ENCODE data around the gene TPT1. TPM values are rescaled to one million over a fixed set of nuclear protein-coding genes. Genes with fewer than 3 reads are reported as not detected.
"Not testable (repeated sequence)": the region's sequence is repeated elsewhere in the genome, so short reads cannot be mapped to it uniquely, and the experiment has no call there.

TPT1 gene
- total RNA-seq, 4 donors from 2014 or later: 1,719 to 2,278 (median 1,854) TPM

DNA sequence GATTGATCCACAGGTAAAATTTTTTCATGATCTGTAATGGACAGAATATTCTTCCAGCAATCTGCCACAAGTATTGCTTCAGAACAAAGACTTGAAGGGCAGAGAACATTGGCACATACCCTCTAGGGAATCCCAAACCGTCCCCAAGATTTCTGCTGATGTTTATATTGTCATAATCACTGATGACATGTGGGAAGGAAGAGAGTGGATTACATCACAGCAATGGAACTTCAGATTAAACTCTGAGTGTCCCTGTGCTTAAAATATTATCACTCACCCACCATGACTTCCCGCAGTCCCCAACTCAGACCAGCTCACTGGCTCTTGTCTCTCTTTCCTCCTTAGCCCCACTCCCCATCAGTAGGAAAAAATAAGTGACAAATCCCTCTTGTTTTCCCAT, 8.5 kb upstream of the TPT1 start:
- no peaks in the 10 kb centered on the region for H3K27me3 ChIP-seq
- no peaks in the 10 kb centered on the region for H3K4me1 ChIP-seq
- peaks cover 0 to 76% (median 0%) of the 10 kb centered on the region in 3 donors for H3K36me3 ChIP-seq
- no peak overlapping the region for H3K27ac ChIP-seq
- no peak overlapping the region for H3K4me3 ChIP-seq
- no peak for DNase-seq
- no peaks in the 10 kb centered on the region for H3K9me3 ChIP-seq
- no peak for TF ChIP-seq POLR2A (IDR thresholded peaks at IDR 0.05)
- TF ChIP-seq, protein P1, sequence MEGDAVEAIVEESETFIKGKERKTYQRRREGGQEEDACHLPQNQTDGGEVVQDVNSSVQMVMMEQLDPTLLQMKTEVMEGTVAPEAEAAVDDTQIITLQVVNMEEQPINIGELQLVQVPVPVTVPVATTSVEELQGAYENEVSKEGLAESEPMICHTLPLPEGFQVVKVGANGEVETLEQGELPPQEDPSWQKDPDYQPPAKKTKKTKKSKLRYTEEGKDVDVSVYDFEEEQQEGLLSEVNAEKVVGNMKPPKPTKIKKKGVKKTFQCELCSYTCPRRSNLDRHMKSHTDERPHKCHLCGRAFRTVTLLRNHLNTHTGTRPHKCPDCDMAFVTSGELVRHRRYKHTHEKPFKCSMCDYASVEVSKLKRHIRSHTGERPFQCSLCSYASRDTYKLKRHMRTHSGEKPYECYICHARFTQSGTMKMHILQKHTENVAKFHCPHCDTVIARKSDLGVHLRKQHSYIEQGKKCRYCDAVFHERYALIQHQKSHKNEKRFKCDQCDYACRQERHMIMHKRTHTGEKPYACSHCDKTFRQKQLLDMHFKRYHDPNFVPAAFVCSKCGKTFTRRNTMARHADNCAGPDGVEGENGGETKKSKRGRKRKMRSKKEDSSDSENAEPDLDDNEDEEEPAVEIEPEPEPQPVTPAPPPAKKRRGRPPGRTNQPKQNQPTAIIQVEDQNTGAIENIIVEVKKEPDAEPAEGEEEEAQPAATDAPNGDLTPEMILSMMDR (IDR thresholded peaks at IDR 0.05): no peak

DNA sequence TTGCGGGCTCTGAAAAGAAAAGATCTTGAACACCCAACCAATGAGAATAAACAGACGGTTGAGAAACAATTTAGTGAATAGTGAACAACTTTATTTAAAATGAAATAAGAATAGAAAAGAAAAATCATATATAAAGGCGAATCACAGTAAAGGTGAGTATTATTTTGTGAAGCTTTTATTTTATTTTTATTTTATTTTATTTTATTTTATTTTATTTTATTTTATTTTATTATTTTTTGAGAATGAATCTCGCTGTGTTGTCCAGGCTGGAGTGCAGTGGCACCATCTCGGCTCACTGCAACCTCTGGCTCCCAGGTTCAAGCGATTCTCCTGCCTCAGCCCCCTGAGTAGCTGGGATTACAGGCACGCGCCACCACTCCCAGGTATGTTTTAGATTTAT, 3.1 kb upstream of the TPT1 start:
- not testable (repeated sequence) for H3K9me3 ChIP-seq, H3K4me3 ChIP-seq, H3K27me3 ChIP-seq, H3K27ac ChIP-seq
- Histone ChIP-seq H3K4me1 (peaks cover under 1 to 16% (median 5%) of the 10 kb centered on the region in 4 donors), H3K36me3 (peaks cover 0 to 46% (median 0%) of the 10 kb centered on the region in 3 donors)
- DNase-seq: peak in 1 of 3 donors; percentile 28

DNA sequence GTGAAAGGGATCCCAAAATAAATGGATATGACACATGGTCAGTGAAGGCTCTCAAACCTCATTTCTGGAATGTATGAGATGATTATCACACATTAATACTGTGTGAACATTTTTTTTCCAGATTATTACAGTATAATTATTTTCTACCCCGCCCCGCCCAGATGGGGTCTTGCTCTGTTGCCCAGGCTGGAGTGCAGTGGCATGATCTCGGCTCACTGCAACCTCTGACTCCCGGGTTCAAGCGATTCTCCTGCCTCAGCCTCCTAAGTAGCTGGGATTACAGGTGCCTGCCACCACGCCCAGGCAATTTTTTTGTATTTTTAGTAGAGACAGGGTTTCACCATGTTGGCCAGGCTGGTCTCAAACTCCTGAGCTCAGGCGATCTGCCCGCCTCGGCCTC, 2.1 kb upstream of the TPT1 start:
- DNase-seq, H3K27ac ChIP-seq, H3K27me3 ChIP-seq, H3K4me3 ChIP-seq, H3K9me3 ChIP-seq: not testable (repeated sequence)
- Histone ChIP-seq H3K4me1 (peaks cover 3 to 26% (median 8%) of the 10 kb centered on the region in 4 donors), H3K36me3 (peaks cover 0 to 46% (median 0%) of the 10 kb centered on the region in 3 donors)

DNA sequence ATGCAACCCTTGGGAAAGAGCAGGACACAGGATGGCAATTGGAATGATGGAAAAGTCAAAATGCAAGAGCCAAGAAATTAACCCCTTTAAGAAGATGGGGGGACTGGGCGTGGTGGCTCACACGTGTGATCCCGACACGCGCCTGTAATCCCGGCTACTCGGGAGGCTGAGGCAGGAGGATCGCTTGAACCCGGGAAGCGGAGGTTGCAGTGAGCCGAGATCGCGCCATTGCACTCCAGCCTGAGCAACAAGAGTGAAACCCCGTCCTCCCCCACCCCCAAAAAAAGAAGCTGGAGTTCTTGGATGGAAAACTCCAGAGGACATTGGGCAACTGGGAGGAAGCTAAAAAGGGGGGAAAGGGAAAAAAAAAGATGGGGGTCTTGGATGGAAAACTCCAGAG, 1.7 kb upstream of the TPT1 start:
- not testable (repeated sequence) for H3K27me3 ChIP-seq, DNase-seq, H3K9me3 ChIP-seq
- H3K27ac ChIP-seq: peak overlapping the region in 3 of 4 donors; percentile 99 to 100 (median 99)
- H3K4me1 ChIP-seq: peaks cover 3 to 30% (median 8%) of the 10 kb centered on the region in 4 donors
- peaks cover 0 to 46% (median 0%) of the 10 kb centered on the region in 3 donors for H3K36me3 ChIP-seq
- H3K4me3 ChIP-seq: peak overlapping the region in 2 of 4 donors; percentile 78 to 79

DNA sequence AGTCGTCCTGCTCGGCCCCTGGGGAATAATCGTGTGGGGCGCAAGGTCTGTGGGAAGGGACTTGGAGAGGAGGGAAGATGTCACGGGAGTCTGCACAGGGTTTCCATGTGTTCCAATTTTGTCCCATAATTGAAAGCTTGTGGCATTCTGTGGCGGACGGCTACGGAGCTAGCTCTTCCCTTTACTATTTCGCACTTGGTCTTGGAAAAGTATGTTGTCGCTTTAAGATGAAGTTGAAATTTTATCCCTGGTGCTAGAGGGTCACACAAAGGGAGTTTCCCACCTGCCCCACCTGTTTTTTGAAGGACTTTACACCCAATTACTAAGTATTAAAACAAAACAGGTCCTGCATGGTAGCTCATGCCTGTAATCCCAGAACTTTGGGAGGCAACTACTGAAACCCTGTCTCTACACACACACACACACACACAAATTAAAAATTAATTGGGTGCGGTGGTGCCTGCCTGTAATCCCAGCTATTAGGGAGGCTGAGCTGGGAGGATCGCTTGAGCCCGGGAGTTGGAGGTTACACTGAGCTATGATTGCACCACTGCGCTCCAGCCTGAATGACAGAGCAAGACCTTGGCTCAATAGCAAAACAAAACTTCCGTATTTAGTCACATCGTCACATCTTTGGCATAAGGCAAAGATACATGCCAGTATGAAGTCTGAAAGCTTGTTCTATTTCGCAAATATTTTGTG, 967 bp upstream of the TPT1 start:
- H3K4me1 ChIP-seq: peaks cover 3 to 35% (median 8%) of the 10 kb centered on the region in 4 donors
- no peaks in the 10 kb centered on the region for H3K27me3 ChIP-seq
- DNase-seq: peak in 2 of 3 donors; percentile 64 to 70
- H3K27ac ChIP-seq: peak overlapping the region; percentile 99 to 100 (median 100)
- no peaks in the 10 kb centered on the region for H3K9me3 ChIP-seq
- peak overlapping the region; percentile 66 to 95 (median 78) for H3K4me3 ChIP-seq
- peak; percentile 21 to 81 for TF ChIP-seq POLR2A (IDR thresholded peaks at IDR 0.05)
- TF ChIP-seq, protein P1 (IDR thresholded peaks at IDR 0.05): no peak
- peaks cover 0 to 53% (median 0%) of the 10 kb centered on the region in 3 donors for H3K36me3 ChIP-seq

DNA sequence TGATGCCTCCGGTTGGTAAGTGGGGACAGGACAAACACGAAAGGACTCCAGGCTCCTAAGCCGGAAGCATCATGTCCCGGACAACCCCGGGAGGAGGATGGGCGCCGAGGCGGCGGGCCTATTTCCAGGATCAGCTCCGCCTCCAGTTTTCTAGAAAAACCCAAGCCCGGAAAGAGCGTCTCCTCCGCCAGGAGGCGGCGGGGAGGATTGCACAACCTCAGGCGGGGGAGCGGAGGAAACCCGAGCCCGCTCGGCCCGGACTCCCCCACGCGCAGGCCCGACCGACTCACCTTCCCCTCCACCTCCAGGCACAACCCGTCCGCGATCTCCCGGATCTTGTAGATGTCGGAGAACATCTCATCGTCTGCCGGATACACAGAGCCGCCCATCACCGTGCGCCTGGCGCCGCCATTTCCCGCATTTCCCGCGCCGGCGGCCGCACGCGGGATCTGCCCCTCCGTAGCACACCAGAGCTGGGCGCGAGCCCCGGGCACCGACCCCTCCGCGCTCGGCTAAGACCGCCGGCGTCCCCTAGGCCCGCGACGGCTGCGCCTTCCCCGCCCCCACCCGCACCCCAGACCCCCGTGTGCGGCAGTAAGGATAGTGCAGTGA, 455 bp downstream of the TPT1 start:
- peak; percentile 72 to 92 (median 91) for DNase-seq
- peak overlapping the region; percentile 78 to 95 (median 86) for H3K4me3 ChIP-seq
- TF ChIP-seq POLR2A (IDR thresholded peaks at IDR 0.05): peak in 1 of 2 donors; percentile 66
- TF ChIP-seq, protein P1 (IDR thresholded peaks at IDR 0.05): peak; percentile 22 to 76 (median 68)
- H3K36me3 ChIP-seq: peaks cover 0 to 59% (median 0%) of the 10 kb centered on the region in 3 donors
- no peaks in the 10 kb centered on the region for H3K9me3 ChIP-seq
- H3K27me3 ChIP-seq: no peaks in the 10 kb centered on the region
- peak overlapping the region; percentile 99 to 100 (median 100) for H3K27ac ChIP-seq
- H3K4me1 ChIP-seq: peaks cover 3 to 49% (median 8%) of the 10 kb centered on the region in 4 donors

DNA sequence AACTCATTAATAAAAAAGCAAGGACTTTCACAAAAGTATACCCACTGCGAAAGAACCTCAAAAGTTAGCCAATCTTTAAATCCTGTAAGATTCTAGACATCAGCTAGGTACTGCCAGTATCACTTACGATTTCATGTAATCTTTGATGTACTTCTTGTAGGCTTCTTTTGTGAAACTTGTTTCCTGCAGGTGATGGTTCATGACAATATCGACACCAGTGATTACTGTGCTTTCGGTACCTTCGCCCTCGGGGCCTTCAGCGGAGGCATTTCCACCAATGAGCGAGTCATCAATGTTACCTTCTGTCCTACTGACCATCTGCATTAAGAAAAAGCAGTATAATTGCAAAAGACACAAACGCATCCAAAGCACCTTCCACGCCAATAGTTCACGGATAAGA, 1.1 kb downstream of the TPT1 start:
- no peaks in the 10 kb centered on the region for H3K9me3 ChIP-seq
- DNase-seq: peak in 1 of 3 donors; percentile 34
- H3K4me3 ChIP-seq: peak overlapping the region; percentile 78 to 95 (median 86)
- H3K27ac ChIP-seq: peak overlapping the region; percentile 99 to 100 (median 100)
- TF ChIP-seq POLR2A (IDR thresholded peaks at IDR 0.05): no peak
- TF ChIP-seq, protein P1 (IDR thresholded peaks at IDR 0.05): no peak
- H3K4me1 ChIP-seq: peaks cover 3 to 55% (median 8%) of the 10 kb centered on the region in 4 donors
- peaks cover 0 to 57% (median 0%) of the 10 kb centered on the region in 3 donors for H3K36me3 ChIP-seq
- no peaks in the 10 kb centered on the region for H3K27me3 ChIP-seq
